Motor neuron (in vitro differentiated cells): Measurements from ENCODE around the gene SGPL1. TPM values are rescaled to one million over a fixed set of nuclear protein-coding genes. Genes with fewer than 3 reads are reported as not detected.
"Not testable (repeated sequence)": the region's sequence is repeated elsewhere in the genome, so short reads cannot be mapped to it uniquely, and the experiment has no call there.

ENCODE experiments used
- ATAC-seq, 8 experiments: fragments of 200-7000 bp; cut with Tn5 transposase; replicated peaks in 6 of 8; 2 replicates each; pipeline ENCODE4 v1.8.0; 2021; ENCODE audit warnings: mild to moderate bottlenecking in 8 of 8, moderate library complexity in 8 of 8
- H3K27ac ChIP-seq, 2 donors: fragments of 250-450 bp; sonication (Bioruptor Pico); 2 replicates each; pipeline ENCODE4 v1.9.0; 2021; ENCODE audit warnings: antibody characterized with exemption in 2 of 2, mild to moderate bottlenecking in 2 of 2, moderate library complexity in 1 of 2
- H3K4me1 ChIP-seq, 2 donors: fragments of 250-450 bp; sonication (Bioruptor Pico); replicated peaks in 1 of 2; 2 replicates each; pipeline ENCODE4 v1.6.1; 2021; ENCODE audit warnings: antibody characterized with exemption in 2 of 2, mild to moderate bottlenecking in 2 of 2, moderate library complexity in 1 of 2
- H3K4me3 ChIP-seq, 5 donors: fragments of 250-450 bp; sonication (Bioruptor Pico); 2 replicates each; pipeline ENCODE4 v1.9.0; 2021; ENCODE audit warnings: antibody characterized with exemption in 5 of 5, mild to moderate bottlenecking in 5 of 5, moderate library complexity in 4 of 5
- WGBS, 10 experiments: fragments of 450-650 bp; shearing (Covaris generic); methylation state at CpG; one replicate each; pipeline ENCODE4 v1.0.0; 2022; 5-methylcytosine and 5-hydroxymethylcytosine counted together
- in situ Hi-C, 9 experiments: fragments of 400-800 bp; cut with MboI; loops; one replicate each; pipeline ENCODE4 v1.15.0; 2021; ENCODE audit warnings: low sequenced_read_pairs in 9 of 9, low pct_unique_long_range_greater_than_20kb in 2 of 9; ENCODE audit not compliant: unreplicated experiment in 9 of 9
- total RNA-seq, 8 experiments: library from RNA; unstranded; fragments of 300-600 nt; gene quantifications; 2 replicates each; pipeline versions ENCODE4 v1.2.3 to v1.2.4, GENCODE V29; 2022

SGPL1 gene
- total RNA-seq = 10 to 100 TPM; 16.3 to 54.6 (median 24.6) TPM

- Histone ChIP-seq H3K27ac (peak within 1 kb of the TSS; percentile 65 to 90), H3K4me3 (peak within 1 kb of the TSS; percentile 44 to 83 (median 76)), H3K4me1 (peaks cover 3 to 5% of the 10 kb centered on the region in 2 donors)
- peak; percentile 73 to 84 (median 77) for ATAC-seq
- in situ Hi-C loops = loop anchor here in 1 of 9 experiments (10.0 kb wide), 1 partner anchor 69 kb away; the partner anchor contains the start of gene PCBD1
- WGBS, 10 experiments = 0 to 14% methylated on average over 1 to 2 of the region's 58 CpGs; no CpG with 5 or more reads in 8 of the 10 experiments
Measured at GRCh38 chr10:70815504-70816219, at the start of gene SGPL1. TSS of gene SGPL1 (plus strand) at chr10:70815948. CDS start at chr10:70816854, 906 bp downstream.

DNA sequence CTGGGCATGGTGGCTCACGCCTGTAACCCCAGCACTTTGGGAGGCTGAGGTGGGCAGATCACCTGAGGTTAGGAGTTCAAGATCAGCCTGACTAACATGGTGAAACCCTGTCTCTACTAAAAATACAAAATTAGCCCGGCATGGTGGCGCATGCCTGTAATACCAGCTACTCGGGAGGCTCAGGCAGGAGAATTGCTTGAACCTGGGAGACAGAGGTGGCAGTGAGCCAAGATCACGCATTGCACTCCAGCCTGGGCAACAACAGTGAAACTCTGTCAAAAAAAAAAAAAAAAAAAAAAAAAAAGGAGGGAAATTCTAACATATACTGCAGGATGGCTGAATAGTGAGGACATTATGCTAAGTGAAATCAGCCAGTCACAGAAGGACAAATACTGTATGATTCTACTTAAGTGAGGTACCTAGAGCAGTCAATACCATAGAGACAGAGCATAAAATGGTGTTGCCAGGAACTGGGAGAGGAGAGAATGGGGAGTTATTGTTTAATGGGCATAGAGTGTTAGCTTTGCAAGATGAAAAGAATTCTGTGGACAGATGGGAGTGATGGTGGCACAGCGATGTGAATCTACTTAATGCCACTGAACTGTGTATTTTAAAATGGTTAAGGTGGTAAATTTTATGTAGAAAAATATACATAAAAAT, 47.6 kb upstream of the SGPL1 start:
- peak in 1 of 8 experiments; percentile 82 for ATAC-seq
- in situ Hi-C loops = loop anchor here in 5 of 9 experiments (25.0 kb wide), 2 partner anchors 119 to 206 kb away; partner anchors contain the start of gene PCBD1 (in 1 of the 5)
- WGBS, 10 experiments = 51 to 100% (median 80%) methylated on average over 1 to 6 of the region's 6 CpGs; no CpG with 5 or more reads in 2 of the 10 experiments

GRCh38 chr10:70769121-70769520, 46.6 kb upstream of the SGPL1 start:
- 24 to 87% (median 65%) methylated on average over 1 to 4 of the region's 4 CpGs for WGBS, 10 experiments
- Histone ChIP-seq H3K4me3 (no peak overlapping the region), H3K27ac (no peak overlapping the region), H3K4me1 (no peaks in the 10 kb centered on the region)
- in situ Hi-C loops = loop anchor here in 5 of 9 experiments (25.0 kb wide), 2 partner anchors 118 to 207 kb away; partner anchors contain the start of gene PCBD1 (in 1 of the 5)
- no peak for ATAC-seq

More for the DNA sequence above, 47.6 kb upstream of the SGPL1 start:
- H3K4me1 ChIP-seq, H3K27ac ChIP-seq, H3K4me3 ChIP-seq: not testable (repeated sequence)

DNA sequence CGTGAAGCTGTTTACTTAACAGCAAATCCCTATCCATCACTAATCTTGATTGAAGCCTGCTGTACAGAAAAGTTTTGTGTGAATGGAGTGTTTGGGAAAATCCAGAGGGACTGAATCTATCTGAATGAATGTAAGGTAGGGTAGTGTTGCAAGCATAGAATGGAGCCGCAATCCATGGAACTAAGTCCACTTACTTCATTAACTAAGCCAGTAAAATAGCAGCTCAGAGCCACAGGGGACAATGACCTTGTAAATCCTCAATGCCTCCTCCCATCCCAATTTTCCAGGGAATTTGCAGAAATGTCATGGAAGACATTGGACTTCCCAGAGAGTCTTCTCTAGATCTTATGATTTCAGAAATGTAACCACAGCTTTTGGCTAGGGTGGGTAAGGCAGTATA, 45.7 kb upstream of the SGPL1 start:
- 20 to 93% (median 60%) methylated on average over 1 to 2 of the region's 2 CpGs; no CpG with 5 or more reads in 5 of the 10 experiments for WGBS, 10 experiments
- Histone ChIP-seq H3K27ac (no peak overlapping the region), H3K4me3 (no peak overlapping the region), H3K4me1 (no peaks in the 10 kb centered on the region)
- ATAC-seq = no peak
- in situ Hi-C loops = loop anchor here in 5 of 9 experiments (25.0 kb wide), 2 partner anchors 117 to 208 kb away; partner anchors contain the start of gene PCBD1 (in 1 of the 5)

DNA sequence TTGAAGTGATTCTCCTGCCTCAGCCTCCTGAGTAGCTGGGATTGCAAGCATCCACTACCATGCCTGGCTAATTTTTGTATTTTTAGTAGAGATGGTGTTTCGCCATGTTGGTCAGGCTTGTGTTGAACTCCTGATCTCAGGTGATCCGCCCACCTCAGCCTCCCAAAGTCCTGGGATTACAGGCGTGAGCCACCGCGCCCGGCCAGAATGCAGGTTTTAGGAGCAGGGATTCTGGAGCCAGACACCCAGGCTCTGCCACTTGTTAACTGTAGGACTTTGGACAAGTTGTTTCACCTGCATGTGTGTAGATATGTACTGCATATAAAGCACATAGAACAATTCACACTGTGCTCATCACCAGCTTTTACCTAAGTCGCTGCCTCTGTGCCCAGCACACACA, 45.2 kb upstream of the SGPL1 start:
- not testable (repeated sequence) for H3K4me3 ChIP-seq, H3K27ac ChIP-seq, H3K4me1 ChIP-seq, ATAC-seq
- 80 to 92% (median 90%) methylated on average over 1 to 7 of the region's 7 CpGs; no CpG with 5 or more reads in 7 of the 10 experiments for WGBS, 10 experiments
- in situ Hi-C loops = loop anchor here in 5 of 9 experiments (25.0 kb wide), 2 partner anchors 117 to 208 kb away; partner anchors contain the start of gene PCBD1 (in 1 of the 5)

- Histone ChIP-seq H3K4me1 (peaks cover 0 to 4% of the 10 kb centered on the region in 2 donors), H3K4me3 (no peak overlapping the region), H3K27ac (no peak overlapping the region)
- no peak for ATAC-seq
- in situ Hi-C loops = loop anchor here in 5 of 9 experiments (25.0 kb wide), 2 partner anchors 116 to 209 kb away; partner anchors contain the start of gene PCBD1 (in 1 of the 5)
- 44 to 100% (median 95%) methylated on average over 1 to 6 of the region's 8 CpGs; no CpG with 5 or more reads in 3 of the 10 experiments for WGBS, 10 experiments
Measured at GRCh38 chr10:70771311-70772194, 44.2 kb upstream of the SGPL1 start.

GRCh38 chr10:70772627-70773026, 43.1 kb upstream of the SGPL1 start:
- Histone ChIP-seq H3K4me1 (peaks cover 0 to 4% of the 10 kb centered on the region in 2 donors), H3K4me3 (no peak overlapping the region), H3K27ac (no peak overlapping the region)
- in situ Hi-C loops = loop anchor here in 5 of 9 experiments (25.0 kb wide), 2 partner anchors 115 to 210 kb away; partner anchors contain the start of gene PCBD1 (in 1 of the 5)
- WGBS, 10 experiments = 83 to 100% (median 88%) methylated on average over 1 to 4 of the region's 4 CpGs; no CpG with 5 or more reads in 6 of the 10 experiments
- no peak for ATAC-seq

- Histone ChIP-seq H3K4me1 (peaks cover 0 to 4% of the 10 kb centered on the region in 2 donors), H3K27ac (no peak overlapping the region), H3K4me3 (no peak overlapping the region)
- 67 to 93% (median 76%) methylated on average over 3 to 7 of the region's 9 CpGs; no CpG with 5 or more reads in 3 of the 10 experiments for WGBS, 10 experiments
- ATAC-seq = no peak
- in situ Hi-C loops = loop anchor here in 5 of 9 experiments (25.0 kb wide), 2 partner anchors 114 to 211 kb away; partner anchors contain the start of gene PCBD1 (in 1 of the 5)
Measured at GRCh38 chr10:70773461-70773860, 42.3 kb upstream of the SGPL1 start.

DNA sequence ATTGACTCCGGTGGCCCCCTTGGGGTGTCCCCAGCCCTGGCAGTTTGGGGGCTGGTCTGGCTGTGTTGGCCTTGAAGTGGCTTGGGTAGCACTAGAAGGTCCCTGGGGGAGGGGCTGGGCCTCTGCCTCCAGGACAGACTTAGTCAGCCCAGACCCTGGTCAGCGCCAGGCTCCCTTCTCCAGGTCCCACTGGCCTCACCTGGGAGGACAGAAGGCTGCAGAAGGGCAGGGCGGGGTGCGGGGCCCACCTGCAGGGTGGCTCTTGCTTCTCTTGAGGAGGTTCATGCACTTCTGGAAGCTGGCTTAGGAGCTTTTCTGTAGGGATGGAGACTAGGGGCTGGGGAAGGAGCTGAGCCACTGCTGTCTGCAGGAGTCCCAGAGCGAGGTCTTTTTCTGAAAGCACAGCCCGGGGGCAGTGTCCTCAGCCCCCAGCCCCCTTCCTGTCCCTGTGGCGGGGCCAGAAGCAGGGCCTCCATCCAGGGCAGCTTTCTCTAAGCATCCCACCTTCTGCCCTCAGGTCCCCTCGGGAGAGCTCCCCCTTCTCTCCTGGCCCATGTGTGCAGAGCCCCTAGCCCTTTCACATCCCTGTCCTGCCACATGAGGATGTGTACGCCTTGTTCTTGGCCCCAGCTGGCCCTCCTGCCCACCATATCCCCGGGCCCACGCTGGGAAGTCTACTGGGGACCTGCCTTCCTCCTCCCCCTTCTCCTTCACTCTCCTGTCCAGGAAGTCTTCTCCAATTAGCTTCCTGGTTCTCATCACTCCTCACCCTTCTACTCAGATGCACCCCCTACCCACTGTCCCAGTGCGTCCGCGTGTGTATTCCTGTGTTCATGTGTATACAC, 41.6 kb upstream of the SGPL1 start:
- H3K4me1 ChIP-seq = peaks cover 0 to 4% of the 10 kb centered on the region in 2 donors
- 40 to 100% (median 78%) methylated on average over 1 to 5 of the region's 14 CpGs; no CpG with 5 or more reads in 3 of the 10 experiments for WGBS, 10 experiments
- in situ Hi-C loops = loop anchor here in 5 of 9 experiments (25.0 kb wide), 2 partner anchors 113 to 212 kb away; partner anchors contain the start of gene PCBD1 (in 1 of the 5)
- no peak overlapping the region for H3K4me3 ChIP-seq
- no peak overlapping the region for H3K27ac ChIP-seq
- ATAC-seq = no peak

- ATAC-seq = peak in 3 of 8 experiments; percentile 68 to 81 (median 72)
- in situ Hi-C loops = loop anchor here in 5 of 9 experiments (25.0 kb wide), 2 partner anchors 112 to 213 kb away; partner anchors contain the start of gene PCBD1 (in 1 of the 5)
- H3K4me3 ChIP-seq = no peak overlapping the region
Measured at GRCh38 chr10:70774810-70775678, 40.7 kb upstream of the SGPL1 start.

More at GRCh38 chr10:70774810-70775678, 40.7 kb upstream of the SGPL1 start:
- Histone ChIP-seq H3K4me1 (peaks cover 0 to 4% of the 10 kb centered on the region in 2 donors), H3K27ac (no peak overlapping the region)
- WGBS, 10 experiments = 33 to 79% (median 58%) methylated on average over 1 to 5 of the region's 14 CpGs; no CpG with 5 or more reads in 6 of the 10 experiments
